Erythroblast (primary cell): Measurements from ENCODE around the gene CACNB1.

Experiments
- GATA1 ChIP-seq: IDR thresholded peaks from 2 replicates; pipeline ENCODE4 v1.6.1; 2011; ENCODE audit warnings: low read depth, mild to moderate bottlenecking, control low read depth, low read length, moderate library complexity
- POLR2A ChIP-seq: IDR thresholded peaks from 2 replicates; pipeline ENCODE4 v1.6.1; 2011; ENCODE audit warnings: mild to moderate bottlenecking, low read length

- TF ChIP-seq POLR2A (no peak), GATA1 (no peak)
These were observed 62.6 kb downstream of the CACNB1 start for GRCh38 chr17:39134878-39135277.
